IPS-20b (cell line): Measurements from ENCODE around the gene OR5W2.
"Not testable (repeated sequence)": the region's sequence is repeated elsewhere in the genome, so short reads cannot be mapped to it uniquely, and the experiment has no call there.

Source experiments
- H3K27ac ChIP-seq: one replicate; pipeline ENCODE4 v1.5.1; 2013; ENCODE audit warnings: low read length
- H3K27me3 ChIP-seq: 2 replicates; pipeline ENCODE4 v1.6.1; 2013; ENCODE audit warnings: mild to moderate bottlenecking, low read length, inconsistent platforms; ENCODE audit not compliant: insufficient read depth
- H3K36me3 ChIP-seq: 2 replicates; pipeline ENCODE4 v1.6.1; 2013; ENCODE audit warnings: low read depth, mild to moderate bottlenecking, inconsistent platforms, low read length, moderate library complexity; ENCODE audit not compliant: insufficient read depth
- H3K4me1 ChIP-seq: 2 replicates; pipeline ENCODE4 v1.6.1; 2013; ENCODE audit warnings: mild to moderate bottlenecking, control low read depth, inconsistent platforms, low read length, moderate library complexity; ENCODE audit not compliant: insufficient read depth
- H3K4me3 ChIP-seq: 2 replicates; pipeline ENCODE4 v1.5.1; 2013; ENCODE audit warnings: mild to moderate bottlenecking, low read length, inconsistent platforms
- H3K9ac ChIP-seq: 2 replicates; pipeline ENCODE4 v1.6.1; 2013; ENCODE audit warnings: low read depth, mild to moderate bottlenecking, inconsistent platforms, low read length, moderate library complexity
- H3K9me3 ChIP-seq: 2 replicates; pipeline ENCODE4 v1.6.1; 2013; ENCODE audit warnings: mild to moderate bottlenecking, low read depth, low read length, inconsistent platforms; ENCODE audit not compliant: insufficient read depth

Gene OR5W2

GRCh38 chr11:55872731-55873130 is 41.7 kb downstream of the OR5W2 start:
- not testable (repeated sequence) for H3K9me3 ChIP-seq, H3K4me1 ChIP-seq, H3K27ac ChIP-seq, H3K4me3 ChIP-seq, H3K36me3 ChIP-seq, H3K9ac ChIP-seq, H3K27me3 ChIP-seq

- H3K9me3 ChIP-seq, result peaks cover 23% of the 10 kb centered on the region
- H3K27me3 ChIP-seq, H3K36me3 ChIP-seq, H3K4me1 ChIP-seq, H3K9ac ChIP-seq, H3K4me3 ChIP-seq, H3K27ac ChIP-seq: not testable (repeated sequence)
These were observed 47.0 kb downstream of the OR5W2 start for GRCh38 chr11:55867354-55867753.
